ENCODE results near the gene TIMM44. TPM values are rescaled to one million over a fixed set of nuclear protein-coding genes. Genes with fewer than 3 reads are reported as not detected.
A peak's percentile ranks its signal among the peaks of the same experiment; 100 is the strongest.

TIMM44 gene
- total and polyA plus RNA-seq, 10 of the 15 experiments (the other 5 are each of a cell fraction or from before 2014, with no cell fraction given), result 6.6 to 90.7 (median 57.6) TPM

DNA sequence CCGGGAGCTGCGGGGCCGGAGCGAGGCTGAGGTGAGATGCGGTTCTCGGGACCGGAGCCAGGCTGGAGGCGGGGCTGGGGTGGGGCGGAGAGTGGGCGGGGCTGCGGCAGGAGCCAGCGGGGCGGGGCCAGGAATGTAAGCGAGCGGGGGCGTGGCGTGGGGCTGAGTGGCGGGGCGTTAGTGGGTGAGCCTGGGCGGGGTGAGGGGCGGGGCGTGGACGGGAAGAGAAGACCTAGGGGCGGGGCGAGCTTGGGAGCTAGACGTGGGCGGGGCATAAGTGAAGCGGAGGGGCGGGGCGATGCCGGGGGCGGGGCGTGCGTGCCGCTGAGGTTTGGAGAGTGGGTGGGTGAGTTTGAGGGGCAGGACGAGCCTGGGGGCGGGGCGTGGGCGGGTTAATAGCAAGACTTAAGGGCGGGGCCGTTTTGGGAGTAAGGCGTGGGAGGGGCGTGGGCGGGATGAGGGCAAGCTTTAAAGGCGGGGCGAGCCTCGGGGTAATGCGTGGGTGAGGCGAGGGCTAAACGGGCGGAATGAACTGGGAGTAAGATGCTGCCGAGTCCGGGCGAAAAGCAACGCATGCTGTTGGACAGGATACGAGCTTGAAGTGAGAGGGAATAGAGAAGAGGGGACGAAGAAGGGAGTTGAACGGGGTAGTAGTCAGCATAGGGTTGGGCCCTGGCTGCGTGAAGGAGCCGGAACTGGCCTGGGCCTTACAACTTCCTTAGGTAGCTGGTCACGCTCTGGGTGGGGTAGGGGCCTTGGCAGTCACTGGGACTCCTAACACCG lies 22.8 kb downstream of the TIMM44 start:
- H3K9me3 ChIP-seq (replicated peaks; ENCODE audit: control insufficient read depth, insufficient read depth, low read length), result no peaks in the 10 kb centered on the region; the same call in 2 of the 3 replicates
- in situ Hi-C loops (cut with MboI), result no loop called here
- H3K9ac ChIP-seq (ENCODE audit: control insufficient read depth, insufficient read depth, low read length), result peak overlapping the region; percentile 69
- peak overlapping the region; percentile 96 for H3K4me2 ChIP-seq (ENCODE audit: control insufficient read depth, insufficient read depth)
- RAD21 ChIA-PET (ENCODE audit: unreplicated experiment), result interaction anchor here (0.6 to 2.5 kb wide), 16 partner anchors 9 to 818 kb away, joined by 3 to 17 read pairs (median 4); partner anchors contain the start of genes MAP2K7, TIMM44 and TRAPPC5
- no peaks in the 10 kb centered on the region; a peak in 1 of 4 replicates for H3K36me3 ChIP-seq (ENCODE audit: control insufficient read depth in 2 of 2, insufficient read depth in 2 of 2, low read length in 1 of 2)
- peak overlapping the region; percentile 44 for H3K27ac ChIP-seq (ENCODE audit: control insufficient read depth, insufficient read depth)
- ATAC-seq (peak; percentile 72), DNase-seq (ENCODE audit: low read depth, low spot score) (peak; percentile 78), FAIRE-seq (peak; percentile 57)
- no peaks in the 10 kb centered on the region for H3K79me2 ChIP-seq (ENCODE audit: control insufficient read depth, insufficient read depth, low read length)
- SMC1A ChIA-PET (ENCODE audit: uncharacterized antibody, unreplicated experiment), result interaction anchor here (1.6 to 2.5 kb wide), 2 partner anchors 17 to 23 kb away, joined by 7 to 13 read pairs; partner anchors contain the start of genes MAP2K7 and TIMM44
- H3K27me3 ChIP-seq (replicated peaks in 1 of 2; ENCODE audit: control insufficient read depth in 2 of 2, insufficient read depth in 2 of 2, low read length in 1 of 2), result peaks cover 8 to 21% of the 10 kb centered on the region in 2 experiments
- POLR2A ChIA-PET, result interaction anchor here (0.5 to 2.9 kb wide), 9 partner anchors 9 to 821 kb away, joined by 3 to 27 read pairs (median 4); partner anchors contain the start of genes MAP2K7 and TIMM44
- 2% methylated on average over 21 of the region's 62 CpGs for WGBS (ENCODE audit: insufficient coverage, insufficient replicate concordance, low lambda C conversion rate, missing lambda C conversion rate)
- intact Hi-C loops (cut with micrococcal nuclease; ENCODE audit: unreplicated experiment), result no loop called here
- CTCF ChIA-PET, result interaction anchor here (0.6 to 3.9 kb wide), 11 partner anchors 12 to 352 kb away, joined by 3 to 32 read pairs (median 3); partner anchors contain the start of genes MAP2K7, TIMM44 and TRAPPC5
- BruUV-seq (replicated peaks), result TSS peak; percentile 88
- peak overlapping the region; percentile 82 for H3K4me3 ChIP-seq
- H2AFZ ChIP-seq (ENCODE audit: control insufficient read depth, low read depth, low read length), result peak overlapping the region; percentile 97
- no peaks in the 10 kb centered on the region for H4K20me1 ChIP-seq (ENCODE audit: control insufficient read depth, insufficient read depth)
- H3K4me1 ChIP-seq (ENCODE audit: control insufficient read depth, insufficient read depth, low read length), result peaks cover 11% of the 10 kb centered on the region
- TF ChIP-seq BHLHE40 (IDR thresholded peaks at IDR 0.05; ENCODE audit: borderline replicate concordance in 1 of 2, low read depth in 2 of 2, low read length in 1 of 2) (peak; percentile 6 to 10; a peak in 2 of 4 replicates), NBN (IDR thresholded peaks at IDR 0.05) (peak; percentile 92), RUNX3 (IDR thresholded peaks at IDR 0.05; ENCODE audit: low read length) (0 out of 2 replicates have a peak, but pooled peaks have one; percentile 30), EGR1 (IDR thresholded peaks at IDR 0.05; ENCODE audit: borderline replicate concordance in 1 of 2, low read depth in 2 of 2, low read length in 2 of 2) (peak in 1 of 2 experiments; percentile 99; a peak in 2 of 3 replicates), POLR2AphosphoS2 (IDR thresholded peaks at IDR 0.05; ENCODE audit: low read depth, low read length) (no peak), DPF2 (IDR thresholded peaks at IDR 0.05) (peak; percentile 40; the same call in 1 of the 2 replicates), ATF7 (IDR thresholded peaks at IDR 0.05; ENCODE audit: low read depth) (peak; percentile 89), ZSCAN29 (IDR thresholded peaks at IDR 0.05) (no peak), SIN3A (IDR thresholded peaks at IDR 0.05; ENCODE audit: low read depth, low read length) (0 out of 2 replicates have a peak, but pooled peaks have one; percentile 17), YY1 (IDR thresholded peaks at IDR 0.05; ENCODE audit: low read depth, low read length) (no peak), SP1 (IDR thresholded peaks at IDR 0.05; ENCODE audit: low read depth, low read length) (peak; percentile 34), NFXL1 (IDR thresholded peaks at IDR 0.05; ENCODE audit: borderline replicate concordance) (no peak), POU2F2 (IDR thresholded peaks at IDR 0.05; ENCODE audit: borderline replicate concordance, low read depth, low read length) (no peak), HDGF (IDR thresholded peaks at IDR 0.05) (peak; percentile 93; the same call in 1 of the 2 replicates), CREB1 (IDR thresholded peaks at IDR 0.05; ENCODE audit: low read depth) (peak; percentile 10; the same call in 1 of the 2 replicates)
- TF ChIP-seq, protein P1, sequence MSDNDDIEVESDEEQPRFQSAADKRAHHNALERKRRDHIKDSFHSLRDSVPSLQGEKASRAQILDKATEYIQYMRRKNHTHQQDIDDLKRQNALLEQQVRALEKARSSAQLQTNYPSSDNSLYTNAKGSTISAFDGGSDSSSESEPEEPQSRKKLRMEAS (IDR thresholded peaks at IDR 0.05; ENCODE audit: low read depth, low read length), result 0 out of 2 replicates have a peak, but pooled peaks have one; percentile 49
- TF ChIP-seq, protein P2, sequence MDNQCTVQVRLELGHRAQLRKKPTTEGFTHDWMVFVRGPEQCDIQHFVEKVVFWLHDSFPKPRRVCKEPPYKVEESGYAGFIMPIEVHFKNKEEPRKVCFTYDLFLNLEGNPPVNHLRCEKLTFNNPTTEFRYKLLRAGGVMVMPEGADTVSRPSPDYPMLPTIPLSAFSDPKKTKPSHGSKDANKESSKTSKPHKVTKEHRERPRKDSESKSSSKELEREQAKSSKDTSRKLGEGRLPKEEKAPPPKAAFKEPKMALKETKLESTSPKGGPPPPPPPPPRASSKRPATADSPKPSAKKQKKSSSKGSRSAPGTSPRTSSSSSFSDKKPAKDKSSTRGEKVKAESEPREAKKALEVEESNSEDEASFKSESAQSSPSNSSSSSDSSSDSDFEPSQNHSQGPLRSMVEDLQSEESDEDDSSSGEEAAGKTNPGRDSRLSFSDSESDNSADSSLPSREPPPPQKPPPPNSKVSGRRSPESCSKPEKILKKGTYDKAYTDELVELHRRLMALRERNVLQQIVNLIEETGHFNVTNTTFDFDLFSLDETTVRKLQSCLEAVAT (IDR thresholded peaks at IDR 0.05), result peak; percentile 52; the same call in 1 of the 2 replicates
- TF ChIP-seq, protein P3, sequence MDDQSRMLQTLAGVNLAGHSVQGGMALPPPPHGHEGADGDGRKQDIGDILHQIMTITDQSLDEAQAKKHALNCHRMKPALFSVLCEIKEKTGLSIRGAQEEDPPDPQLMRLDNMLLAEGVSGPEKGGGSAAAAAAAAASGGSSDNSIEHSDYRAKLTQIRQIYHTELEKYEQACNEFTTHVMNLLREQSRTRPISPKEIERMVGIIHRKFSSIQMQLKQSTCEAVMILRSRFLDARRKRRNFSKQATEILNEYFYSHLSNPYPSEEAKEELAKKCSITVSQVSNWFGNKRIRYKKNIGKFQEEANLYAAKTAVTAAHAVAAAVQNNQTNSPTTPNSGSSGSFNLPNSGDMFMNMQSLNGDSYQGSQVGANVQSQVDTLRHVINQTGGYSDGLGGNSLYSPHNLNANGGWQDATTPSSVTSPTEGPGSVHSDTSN (IDR thresholded peaks at IDR 0.05; ENCODE audit: insufficient replicate concordance, low read depth, low read length), result peak; percentile 76
- TF ChIP-seq, protein P4, sequence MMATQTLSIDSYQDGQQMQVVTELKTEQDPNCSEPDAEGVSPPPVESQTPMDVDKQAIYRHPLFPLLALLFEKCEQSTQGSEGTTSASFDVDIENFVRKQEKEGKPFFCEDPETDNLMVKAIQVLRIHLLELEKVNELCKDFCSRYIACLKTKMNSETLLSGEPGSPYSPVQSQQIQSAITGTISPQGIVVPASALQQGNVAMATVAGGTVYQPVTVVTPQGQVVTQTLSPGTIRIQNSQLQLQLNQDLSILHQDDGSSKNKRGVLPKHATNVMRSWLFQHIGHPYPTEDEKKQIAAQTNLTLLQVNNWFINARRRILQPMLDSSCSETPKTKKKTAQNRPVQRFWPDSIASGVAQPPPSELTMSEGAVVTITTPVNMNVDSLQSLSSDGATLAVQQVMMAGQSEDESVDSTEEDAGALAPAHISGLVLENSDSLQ (IDR thresholded peaks at IDR 0.05), result peak; percentile 53

Measured in GM12878 (cell line).